Glomerular visceral epithelial cell (primary cell): ENCODE measurements around the gene FFAR1.
"Not testable (repeated sequence)": the region's sequence is repeated elsewhere in the genome, so short reads cannot be mapped to it uniquely, and the experiment has no call there.

Experiments
- DNase-seq: peaks from one replicate; pipeline ENCODE4 v3.0.0-alpha.2; 2016; ENCODE audit errors: extremely low spot score

The FFAR1 gene

DNA sequence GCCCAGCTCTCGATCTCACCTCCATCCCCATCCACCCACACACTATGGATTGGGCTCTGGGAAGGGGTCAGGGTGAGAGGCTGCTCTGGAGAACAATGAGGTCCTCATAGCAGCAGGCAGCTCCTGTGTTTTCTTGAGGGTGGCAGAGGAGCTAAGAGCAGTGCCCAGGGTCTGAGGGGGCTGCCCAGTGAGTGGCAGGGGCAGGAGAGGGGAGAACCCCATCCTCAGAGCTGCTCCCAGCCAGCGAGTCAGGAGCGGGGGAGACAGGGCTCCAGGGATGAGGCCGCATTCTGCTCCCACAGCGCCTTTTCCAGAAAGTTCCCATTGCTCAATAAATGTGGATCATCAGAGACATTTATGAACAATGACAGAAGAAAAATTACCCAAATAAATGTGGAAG, 12.4 kb downstream of the FFAR1 start:
- not testable (repeated sequence) for DNase-seq

DNA sequence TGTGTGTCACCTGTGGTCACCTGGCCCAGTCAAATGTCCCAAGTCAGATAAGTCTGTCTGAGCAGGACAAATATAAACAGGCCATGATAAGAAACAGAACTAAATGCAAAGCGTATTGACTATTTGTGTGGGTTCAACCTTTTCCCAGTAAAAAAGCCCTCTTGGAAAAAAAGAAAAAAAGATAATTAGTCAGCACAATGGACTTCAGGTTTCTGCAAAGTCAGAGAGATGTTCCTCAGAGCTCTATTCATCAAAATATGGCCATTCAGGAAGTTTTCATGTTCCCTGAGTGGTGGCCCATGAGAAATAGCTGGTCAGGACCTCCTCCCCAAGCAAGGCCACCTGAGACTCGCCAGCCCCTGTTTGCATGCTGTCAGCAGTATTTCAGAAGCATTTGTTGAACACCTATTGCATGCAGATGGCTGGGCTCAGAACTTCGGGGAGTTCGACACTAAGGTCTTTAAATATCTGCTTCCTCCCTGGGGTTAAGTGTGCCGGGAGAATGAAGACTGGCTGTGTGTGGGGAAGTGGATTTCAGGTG, 13.2 kb downstream of the FFAR1 start:
- DNase-seq = no peak

DNA sequence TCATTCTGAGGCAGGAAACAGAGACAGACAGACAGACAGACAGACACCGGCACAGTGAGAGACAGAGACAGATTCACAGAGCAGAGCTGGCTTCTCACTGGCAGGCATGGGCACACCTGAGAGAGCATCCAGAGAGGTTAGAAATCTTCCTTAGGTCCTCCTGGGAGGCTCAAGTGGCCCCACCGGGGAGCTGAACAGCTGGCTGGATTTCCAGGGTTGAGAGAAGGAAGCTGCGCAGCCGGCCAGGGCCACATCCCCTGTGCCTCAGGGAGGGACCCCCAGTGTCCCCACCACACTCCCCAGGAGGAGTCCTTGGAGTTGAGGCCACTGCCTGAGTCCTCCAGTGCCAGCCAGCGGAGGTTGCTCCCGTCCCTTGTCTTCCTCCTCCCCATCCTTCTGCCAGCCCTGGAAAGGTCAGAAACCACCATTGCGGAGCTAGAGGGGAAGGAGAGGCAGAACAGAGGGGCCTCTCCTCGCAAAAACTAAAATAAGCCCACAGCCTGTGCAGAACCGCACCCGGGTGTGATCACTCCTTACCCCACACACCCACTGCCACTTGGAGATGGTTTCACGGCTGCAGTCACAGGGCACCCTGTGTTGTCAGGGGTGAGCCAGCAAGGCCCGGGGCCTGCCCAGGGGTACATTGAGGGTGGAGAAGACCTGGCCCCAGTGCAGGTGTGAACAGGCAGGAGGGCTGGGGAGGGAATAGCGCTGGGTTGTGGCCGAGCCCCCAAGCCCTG, 14.7 kb downstream of the FFAR1 start:
- DNase-seq = no peak

DNA sequence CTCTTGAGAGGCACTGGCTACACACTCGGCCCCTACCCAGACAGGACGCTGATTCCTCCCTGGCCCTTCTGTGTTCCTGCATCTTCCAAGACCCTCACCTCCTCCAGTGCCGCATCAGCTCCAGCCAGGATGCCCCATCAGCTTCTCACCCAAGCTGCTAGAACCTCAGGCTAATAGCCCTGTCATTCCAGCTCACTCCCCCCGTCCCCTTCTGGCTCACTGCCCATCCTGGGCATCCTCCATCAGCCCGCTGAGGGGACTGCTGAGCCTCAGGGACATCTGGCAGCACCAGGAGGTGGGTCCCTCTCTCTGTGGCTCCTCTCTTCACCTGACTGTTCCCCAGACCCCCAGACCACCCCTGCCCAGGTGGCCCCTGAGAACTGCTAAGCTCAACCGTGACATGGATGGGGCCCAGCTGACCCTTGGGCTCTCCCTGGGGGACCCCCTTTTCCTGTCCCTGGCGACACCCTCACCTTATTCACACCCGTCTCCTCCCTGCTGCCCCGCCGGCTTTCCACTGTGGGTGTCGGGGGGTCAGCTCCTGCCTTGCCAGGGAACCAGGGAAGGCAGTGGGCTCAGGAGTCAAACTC, 15.4 kb downstream of the FFAR1 start:
- DNase-seq = no peak

DNA sequence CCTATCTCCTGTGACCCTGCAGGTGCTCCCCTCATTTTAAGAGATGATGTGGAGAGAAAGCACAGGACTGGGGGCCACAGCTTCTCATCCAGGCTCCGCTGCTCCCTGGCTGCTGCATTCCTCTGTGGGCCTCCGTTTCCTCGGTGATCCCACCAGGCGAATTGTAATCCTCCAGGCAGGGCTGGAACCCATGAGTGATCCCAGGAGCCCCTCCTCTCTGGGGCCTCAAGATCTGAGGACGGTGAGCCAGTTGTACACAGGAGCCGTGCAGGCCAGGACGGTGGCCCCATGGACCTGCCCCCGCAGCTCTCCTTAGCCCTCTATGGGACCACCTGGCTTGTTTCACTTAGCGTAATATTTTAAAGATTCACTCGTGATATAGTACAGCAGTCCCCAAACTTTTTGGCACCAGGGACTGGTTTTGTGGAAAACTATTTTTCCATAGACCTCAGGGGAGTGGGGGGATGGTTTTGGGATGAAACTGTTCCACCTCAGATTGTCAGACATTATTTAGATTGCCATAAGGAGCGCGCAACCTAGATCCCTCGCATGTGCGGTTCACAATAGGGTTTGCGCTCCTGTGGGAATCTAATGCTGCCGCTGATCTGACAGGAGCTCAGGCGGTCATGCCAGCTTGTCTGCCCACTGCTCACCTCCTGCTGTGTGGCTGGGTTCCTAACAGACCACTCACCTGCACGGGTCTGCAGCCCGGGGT, 16.2 kb downstream of the FFAR1 start:
- DNase-seq = no peak

DNA sequence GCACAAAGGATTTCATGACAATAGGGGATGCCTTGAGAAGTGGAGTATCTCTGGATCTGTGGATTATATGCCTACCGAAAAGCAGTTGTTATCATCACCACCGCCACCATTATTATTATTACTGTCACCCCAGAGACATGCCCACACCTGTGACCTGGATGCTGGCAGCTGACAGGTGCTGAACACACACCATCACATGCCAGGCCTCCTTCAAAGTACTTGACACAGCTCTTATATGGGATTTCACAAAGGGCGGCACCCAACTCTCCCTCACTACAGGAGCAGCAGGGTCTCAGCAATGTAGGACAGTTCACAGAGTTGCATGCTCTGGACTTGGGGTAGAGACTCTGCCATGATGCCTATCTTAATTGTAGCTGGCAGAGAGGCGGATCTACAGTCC, 17.6 kb downstream of the FFAR1 start:
- no peak for DNase-seq

DNA sequence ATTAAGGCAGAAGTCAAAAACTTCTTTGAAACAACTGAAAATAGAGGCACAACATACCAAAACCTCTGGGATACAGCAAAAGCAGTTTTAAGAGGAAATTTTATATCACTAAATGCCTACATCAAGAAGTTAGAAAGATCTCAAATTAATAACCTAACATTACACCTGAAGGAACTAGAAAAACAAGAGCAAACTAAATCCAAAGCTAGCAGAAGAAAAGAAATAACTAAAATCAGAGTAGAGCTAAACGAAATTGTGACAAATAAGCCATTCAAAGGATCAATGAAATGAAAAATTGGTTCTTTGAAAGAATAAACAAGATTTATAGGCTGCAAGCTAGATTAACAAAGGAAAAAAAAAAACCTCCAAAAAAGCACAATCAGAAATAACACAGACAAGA, 20.7 kb downstream of the FFAR1 start:
- DNase-seq = no peak

DNA sequence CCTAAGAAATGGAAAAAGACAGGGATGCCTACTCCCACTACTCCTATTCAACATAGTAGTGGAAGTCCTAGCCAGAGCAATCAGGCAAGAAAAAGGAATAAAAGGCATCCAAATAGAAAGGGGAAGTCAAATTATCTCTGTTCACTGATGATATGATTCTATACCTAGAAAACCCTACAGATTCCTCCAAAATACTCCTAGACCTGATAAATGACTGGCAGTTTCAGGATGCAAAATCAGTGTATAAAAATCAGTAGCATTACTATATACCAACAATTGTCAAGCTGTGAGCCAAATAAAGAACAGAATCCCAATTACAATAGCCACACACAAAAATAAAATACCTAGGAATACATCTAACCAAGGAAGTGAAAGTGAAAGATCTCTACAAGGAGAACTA, 21.8 kb downstream of the FFAR1 start:
- DNase-seq = no peak

DNA sequence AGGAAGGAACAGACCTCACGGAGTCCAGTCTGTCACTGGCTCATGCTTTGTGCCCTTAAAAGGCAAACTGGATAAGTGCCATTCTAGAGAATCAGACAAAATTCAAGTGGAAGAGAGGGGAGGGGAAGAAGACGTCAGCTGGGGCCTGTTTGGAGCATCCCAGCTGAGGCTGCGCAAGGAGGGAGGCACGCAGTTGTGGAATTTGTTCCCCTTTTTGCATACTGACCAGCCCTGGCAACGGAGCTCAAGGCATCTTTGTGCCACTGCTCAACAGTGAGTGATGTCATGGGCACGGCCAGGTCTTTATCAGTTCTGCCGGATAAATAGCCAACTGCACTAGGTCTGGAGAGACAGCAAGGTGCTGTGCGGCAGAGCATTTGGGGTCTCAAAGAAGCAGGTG, 23.0 kb downstream of the FFAR1 start, which contains the start of gene GPR42:
Gene GPR42, plus strand, starts transcription at position 347 of the 400 bp plus-strand sequence. CDS start 292 bp downstream, outside the sequence.
- no peak for DNase-seq

DNA sequence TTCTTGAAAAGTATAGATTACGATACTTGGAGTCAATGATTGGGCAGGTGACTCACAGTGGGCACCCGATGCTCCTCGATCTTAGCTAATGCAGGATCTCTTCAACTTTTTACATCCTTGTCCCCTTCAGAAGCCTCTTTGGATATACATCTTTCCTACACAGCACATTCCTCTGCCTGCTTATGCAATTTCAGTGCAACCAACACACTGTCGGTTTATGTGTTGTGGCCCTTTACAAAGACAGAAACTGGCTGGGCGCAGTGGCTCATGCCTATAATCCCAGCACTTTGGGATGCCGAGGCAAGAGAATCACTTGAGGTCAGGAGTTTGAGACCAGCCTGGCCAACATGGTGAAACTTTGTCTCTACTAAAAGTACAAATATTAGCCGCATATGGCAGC, 25.8 kb downstream of the FFAR1 start:
- DNase-seq = no peak

DNA sequence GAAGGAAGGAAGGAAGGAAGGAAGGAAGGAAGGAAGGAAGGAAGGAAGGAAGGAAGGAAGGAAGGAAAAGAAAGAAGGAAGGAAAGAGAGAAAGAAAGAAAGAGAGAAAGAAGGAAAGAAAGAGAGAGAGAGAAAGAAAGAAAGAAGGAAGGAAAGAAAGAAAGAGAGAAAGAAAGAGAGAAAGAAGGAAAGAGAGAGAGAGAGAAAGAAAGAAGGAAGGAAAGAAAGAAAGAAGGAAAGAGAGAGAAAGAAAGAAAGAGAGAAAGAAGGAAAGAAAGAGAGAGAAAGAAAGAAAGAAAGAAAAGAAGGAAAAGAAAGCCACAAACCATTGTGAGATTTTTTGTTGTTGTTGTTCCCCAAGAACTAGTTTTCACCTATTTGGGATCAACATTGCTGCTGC, 26.3 kb downstream of the FFAR1 start:
- not testable (repeated sequence) for DNase-seq

DNA sequence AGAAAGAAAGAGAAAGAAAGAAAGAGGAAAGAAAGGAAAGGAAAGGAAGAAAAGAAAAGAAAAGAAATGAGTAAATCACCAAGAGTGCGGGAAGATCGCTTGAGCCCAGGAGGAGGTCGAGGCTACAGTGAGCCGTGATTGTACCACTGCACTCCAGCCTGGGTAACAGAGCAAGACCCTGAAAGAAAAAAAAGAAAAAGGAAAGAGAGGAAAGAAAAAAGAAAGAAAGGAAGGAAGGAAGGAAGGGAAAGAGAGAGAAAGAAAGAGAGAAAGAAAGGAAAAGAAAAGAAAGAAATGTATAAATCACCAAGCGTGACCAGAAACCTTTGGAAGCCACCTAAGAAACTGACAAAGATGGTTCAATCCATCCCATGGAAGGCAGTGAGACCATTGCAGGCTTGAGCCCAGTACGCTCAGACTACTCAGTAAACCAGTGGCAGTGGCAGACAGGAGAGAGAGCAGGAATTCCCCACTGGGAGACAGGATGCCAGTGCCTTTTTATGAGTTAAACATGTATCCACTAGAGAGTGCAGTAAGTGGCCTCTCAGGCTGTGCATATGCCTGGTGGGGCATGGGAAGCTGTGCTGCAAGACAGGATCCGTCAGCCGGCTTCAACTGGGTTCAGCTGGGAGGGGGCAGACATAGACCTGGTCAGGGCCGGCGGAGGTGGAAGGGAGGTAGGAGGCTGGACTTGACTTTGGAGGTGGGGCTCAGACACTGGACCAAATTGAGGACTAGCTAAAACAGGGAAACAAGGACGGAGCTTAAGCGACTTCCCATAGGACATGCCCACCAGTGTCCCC, 28.0 kb downstream of the FFAR1 start:
- DNase-seq = no peak

DNA sequence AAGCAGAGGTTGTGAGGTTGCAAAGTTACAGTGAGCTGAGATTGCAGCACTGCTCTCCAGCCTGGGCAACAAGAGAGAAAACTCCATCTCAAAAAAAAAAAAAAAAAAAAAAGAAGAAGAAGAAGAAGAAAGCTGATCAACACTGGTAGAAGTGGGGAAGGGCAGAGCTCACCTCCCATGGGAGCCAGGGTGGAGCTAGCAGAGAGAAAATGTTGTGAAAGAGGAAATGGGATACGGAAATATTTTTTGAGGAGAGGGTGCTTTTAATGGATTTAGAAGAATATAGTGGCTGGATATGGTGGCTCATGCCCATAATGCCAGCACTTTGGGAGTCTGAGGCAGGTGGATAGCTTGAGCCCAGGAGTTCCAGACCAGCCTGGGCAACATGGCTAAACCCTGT, 30.0 kb downstream of the FFAR1 start:
- DNase-seq = no peak

DNA sequence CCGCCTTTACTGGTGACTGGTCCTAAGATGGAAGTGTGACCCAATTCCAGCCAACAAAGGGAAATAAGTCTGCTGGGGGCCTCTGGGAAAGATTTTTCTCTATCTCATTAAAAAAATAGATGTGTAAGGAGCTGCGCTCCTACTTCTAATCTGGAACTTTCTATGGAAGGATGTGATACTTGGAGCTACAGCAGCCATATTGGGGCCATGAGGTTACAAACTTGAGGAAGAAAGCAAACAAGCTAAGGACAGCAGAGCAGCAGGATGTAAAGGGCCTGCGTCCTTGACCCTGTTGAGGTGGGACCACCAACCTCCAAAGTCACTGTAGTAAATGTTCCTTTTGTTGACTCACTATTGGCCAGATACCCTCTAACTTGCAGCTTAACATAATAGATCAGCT, 30.7 kb downstream of the FFAR1 start:
- no peak for DNase-seq

DNA sequence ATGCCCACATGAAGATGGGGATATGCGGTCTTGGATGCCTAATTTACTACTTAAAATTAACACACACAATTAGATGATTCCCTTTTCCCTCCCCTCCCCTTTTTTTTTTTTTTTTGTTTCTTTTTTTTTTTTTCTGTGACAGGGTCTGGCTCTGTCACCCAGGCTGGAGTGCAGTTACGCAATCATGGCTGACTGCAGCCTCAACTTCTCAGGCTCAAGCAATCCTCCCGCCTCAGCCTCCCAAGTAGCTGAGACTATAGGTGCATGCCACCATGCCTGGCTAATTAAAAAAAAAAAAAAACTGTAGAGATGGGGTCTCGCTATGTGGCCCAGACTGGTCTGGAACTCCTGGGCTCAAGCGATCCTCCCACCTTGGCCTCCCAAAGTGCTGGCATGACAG, 31.8 kb downstream of the FFAR1 start:
- DNase-seq = not testable (repeated sequence)

DNA sequence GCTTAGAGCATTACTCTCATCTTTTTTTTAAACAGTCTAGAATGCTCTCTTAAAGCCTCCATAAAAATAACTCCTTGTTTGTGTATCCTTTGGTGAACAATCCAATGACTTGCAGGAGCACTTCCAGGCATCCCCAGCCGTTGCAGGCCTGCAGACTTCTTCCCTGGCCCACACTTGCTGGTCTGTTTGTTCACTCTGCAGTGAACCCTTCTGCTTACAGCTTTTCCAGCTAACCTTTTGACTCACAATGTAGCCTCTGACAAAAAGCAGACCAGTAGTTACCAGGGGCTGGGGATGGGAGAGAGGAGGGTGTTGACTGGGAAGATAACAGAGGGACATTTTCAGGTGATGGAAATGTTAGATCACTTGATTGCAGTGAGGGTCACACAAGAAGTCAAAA, 32.3 kb downstream of the FFAR1 start:
- no peak for DNase-seq

DNA sequence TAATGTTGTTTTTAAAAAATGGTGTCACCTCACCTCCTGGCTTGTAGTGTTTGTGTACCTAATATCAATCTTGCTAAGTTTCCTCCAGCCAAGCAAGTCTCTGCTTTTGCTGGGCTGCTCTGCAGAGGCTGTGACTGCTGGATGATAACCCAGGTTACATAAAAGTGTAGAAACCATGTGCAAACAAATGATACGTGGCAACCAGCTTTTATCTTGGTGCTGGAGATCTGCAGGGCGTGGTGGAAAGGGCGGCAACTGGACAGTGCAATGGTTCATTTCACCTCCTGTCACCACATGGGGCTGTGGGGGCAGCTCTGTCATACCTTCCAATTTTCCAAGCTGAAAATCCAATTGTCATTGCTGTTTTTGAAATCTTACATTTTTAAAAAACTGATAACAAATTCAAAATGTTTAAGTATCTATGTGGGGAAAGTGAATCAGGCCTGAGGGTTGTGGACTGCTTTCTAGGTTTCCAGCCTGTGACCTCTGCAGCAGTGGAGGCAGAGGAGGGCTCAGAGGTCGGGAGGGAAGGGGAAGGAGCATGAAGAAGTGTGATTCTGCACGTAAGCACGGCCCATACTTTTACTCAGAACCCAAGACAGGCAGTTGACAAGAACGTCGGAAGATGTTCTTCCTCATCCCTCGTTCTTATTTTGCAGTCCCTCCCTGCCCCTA, 32.9 kb downstream of the FFAR1 start:
- no peak for DNase-seq

DNA sequence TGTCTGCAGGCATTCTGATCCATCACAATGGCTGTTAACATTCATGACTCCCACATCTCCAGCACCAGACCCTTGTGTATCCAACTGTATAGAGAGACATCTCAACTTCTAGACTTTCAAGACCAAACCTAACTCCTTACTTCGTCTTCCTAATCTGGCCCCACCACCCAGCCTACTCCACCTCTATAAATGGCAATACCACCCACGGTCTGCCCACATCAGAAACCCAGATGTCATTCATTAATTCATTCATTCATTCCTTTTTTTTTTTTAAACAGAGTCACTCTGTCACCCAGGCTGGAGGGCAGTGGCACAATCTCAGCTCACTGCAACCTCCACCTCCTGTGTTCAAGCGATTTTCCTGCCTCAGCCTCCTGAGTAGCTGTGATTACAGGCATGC, 33.6 kb downstream of the FFAR1 start:
- DNase-seq = no peak

DNA sequence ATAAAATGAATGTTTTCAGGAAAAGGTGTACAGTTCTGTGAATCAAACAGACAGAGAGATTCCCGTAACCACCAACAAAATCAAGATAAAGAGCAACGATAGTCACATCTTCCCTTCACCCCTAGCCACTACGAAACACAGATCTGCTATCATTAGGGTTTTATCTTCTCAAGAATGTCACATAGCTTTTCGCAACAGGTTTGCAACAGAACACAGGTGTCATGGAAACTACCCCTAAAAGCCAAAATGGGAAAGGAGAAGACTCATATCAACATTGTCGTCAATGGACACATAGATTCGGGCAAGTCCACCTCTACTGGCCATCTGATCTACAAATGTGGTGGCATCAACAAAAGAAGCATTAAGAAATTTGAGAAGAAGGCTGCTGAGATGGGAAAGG, 34.2 kb downstream of the FFAR1 start:
- no peak for DNase-seq

DNA sequence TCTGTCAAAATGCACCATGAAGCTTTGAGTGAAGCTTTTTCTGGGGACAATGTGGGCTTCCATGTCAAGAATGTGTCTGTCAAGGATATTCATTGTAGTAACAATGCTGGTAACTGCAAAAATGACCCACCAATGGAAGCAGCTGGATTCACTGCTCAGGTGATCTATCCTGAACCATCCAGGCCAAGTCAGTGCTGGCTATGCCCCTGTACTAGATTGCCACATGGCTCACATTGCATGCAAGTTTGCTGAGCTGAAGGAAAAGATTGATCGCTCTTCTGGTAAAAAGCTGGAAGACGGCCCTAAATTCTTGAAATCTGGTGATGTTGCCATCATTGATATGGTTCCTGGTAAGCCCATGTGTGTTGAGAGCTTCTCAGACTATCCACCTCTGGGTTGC, 35.8 kb downstream of the FFAR1 start:
- no peak for DNase-seq

DNA sequence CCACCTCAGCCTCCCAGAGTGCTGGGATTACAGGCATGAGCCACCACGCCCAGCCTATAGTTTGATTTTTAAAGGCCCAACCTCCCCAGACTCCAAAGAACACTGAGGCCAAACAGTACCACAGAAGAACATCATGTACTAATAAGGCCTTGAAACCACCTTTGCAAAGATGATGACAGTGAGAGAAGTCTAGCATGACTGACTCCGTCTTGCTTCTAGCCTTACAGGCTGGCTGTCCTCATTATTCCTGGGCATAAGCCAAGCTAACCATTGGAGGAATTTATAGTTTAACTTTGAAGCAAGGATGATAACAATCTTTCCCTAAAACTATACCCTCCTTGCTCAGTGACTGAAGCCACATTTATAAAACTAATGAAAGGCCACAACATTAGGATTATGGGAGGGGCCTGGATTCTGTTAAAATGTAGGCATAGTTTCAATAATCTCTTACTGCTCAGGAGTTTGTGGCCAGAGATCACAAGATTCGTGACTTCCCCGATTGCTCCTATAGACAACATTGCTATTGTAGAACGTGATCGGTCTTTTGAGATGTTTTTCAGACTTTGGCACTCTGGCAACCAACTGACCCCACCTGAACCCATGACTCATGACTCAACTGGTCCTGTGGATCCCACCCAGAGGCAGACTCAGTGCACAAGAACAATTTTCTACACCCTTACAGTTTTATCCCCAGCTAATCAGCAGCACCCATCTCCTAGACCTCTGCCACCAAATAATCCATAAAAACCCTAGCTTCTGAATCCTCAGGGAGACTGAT, 40.8 kb downstream of the FFAR1 start:
- no peak for DNase-seq
